ENCODE results near the gene ARID5B.

DNA sequence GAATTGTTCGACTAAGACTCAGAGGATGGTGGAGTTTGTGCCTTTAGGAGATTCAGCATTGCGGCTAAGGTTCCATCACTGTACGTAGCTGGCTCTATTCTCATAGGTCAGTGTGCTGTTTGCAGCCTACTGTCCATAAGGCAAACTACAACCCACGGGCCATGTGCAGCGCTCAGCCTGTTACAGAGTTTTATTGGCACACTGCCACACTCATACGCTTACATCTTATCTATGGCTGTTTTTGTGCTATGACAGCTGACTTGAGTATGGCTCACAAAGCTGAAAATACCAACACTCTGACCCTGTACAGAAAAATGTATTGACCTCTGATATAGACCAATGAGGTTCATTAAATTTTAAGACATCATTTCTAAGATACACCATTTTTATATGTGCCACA, 114.5 kb downstream of the ARID5B start:
- TF ChIP-seq, protein P1, sequence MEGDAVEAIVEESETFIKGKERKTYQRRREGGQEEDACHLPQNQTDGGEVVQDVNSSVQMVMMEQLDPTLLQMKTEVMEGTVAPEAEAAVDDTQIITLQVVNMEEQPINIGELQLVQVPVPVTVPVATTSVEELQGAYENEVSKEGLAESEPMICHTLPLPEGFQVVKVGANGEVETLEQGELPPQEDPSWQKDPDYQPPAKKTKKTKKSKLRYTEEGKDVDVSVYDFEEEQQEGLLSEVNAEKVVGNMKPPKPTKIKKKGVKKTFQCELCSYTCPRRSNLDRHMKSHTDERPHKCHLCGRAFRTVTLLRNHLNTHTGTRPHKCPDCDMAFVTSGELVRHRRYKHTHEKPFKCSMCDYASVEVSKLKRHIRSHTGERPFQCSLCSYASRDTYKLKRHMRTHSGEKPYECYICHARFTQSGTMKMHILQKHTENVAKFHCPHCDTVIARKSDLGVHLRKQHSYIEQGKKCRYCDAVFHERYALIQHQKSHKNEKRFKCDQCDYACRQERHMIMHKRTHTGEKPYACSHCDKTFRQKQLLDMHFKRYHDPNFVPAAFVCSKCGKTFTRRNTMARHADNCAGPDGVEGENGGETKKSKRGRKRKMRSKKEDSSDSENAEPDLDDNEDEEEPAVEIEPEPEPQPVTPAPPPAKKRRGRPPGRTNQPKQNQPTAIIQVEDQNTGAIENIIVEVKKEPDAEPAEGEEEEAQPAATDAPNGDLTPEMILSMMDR (IDR thresholded peaks at IDR 0.05): no peak
- TF ChIP-seq ZFX (IDR thresholded peaks at IDR 0.05; ENCODE audit: borderline replicate concordance): no peak
